GM13976 (cell line): ENCODE results near the gene LAMA5.

Source experiments
- DNase-seq: peaks from one replicate; pipeline ENCODE4 v3.0.0; 2012; ENCODE audit warnings: low spot score
- in situ Hi-C: fragments of 300-500 bp; cut with MboI; formaldehyde crosslinking; loops from one replicate; pipeline ENCODE4 v1.12.0; 2022; ENCODE audit warnings: low sequenced_read_pairs, mixed read lengths, inconsistent platforms; ENCODE audit not compliant: unreplicated experiment
- TF ChIP-seq, protein P1 (sequence below): IDR thresholded peaks from 2 replicates; pipeline ENCODE4 v1.5.1; 2012; ENCODE audit warnings: borderline replicate concordance, mild to moderate bottlenecking; ENCODE audit not compliant: insufficient read depth; ENCODE audit errors: extremely low read depth, missing control alignments, control extremely low read depth

LAMA5 gene

DNA sequence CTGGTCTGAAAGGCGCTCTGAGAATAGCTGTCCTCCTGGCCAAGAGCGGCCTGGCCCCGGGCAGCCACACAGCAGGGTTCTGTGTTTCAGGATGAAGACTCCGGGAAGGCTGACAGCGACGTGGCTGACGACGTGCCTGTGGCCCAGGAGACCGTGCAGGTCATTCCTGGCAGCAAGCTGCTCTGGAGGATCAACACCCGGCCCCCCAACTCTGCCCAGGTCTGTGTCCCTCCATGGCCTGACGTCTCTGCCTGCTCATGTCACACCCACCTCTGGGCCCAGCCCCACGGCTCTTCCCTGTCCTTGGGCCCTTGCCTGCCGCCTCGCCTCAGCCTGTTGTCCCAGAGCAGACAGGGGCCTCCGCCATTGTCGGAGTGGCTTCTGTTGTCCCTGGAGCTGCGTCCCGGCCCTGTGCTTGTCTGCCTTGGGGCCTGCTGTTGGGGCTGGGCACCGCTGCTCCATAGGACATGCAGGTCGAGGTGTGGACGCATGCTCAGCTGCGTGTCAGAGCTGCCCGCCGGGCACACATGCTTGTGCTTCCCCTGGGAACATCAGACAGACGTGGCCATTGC is 80.5 kb downstream of the LAMA5 start:
- in situ Hi-C loops, result no loop called here
- TF ChIP-seq, protein P1, sequence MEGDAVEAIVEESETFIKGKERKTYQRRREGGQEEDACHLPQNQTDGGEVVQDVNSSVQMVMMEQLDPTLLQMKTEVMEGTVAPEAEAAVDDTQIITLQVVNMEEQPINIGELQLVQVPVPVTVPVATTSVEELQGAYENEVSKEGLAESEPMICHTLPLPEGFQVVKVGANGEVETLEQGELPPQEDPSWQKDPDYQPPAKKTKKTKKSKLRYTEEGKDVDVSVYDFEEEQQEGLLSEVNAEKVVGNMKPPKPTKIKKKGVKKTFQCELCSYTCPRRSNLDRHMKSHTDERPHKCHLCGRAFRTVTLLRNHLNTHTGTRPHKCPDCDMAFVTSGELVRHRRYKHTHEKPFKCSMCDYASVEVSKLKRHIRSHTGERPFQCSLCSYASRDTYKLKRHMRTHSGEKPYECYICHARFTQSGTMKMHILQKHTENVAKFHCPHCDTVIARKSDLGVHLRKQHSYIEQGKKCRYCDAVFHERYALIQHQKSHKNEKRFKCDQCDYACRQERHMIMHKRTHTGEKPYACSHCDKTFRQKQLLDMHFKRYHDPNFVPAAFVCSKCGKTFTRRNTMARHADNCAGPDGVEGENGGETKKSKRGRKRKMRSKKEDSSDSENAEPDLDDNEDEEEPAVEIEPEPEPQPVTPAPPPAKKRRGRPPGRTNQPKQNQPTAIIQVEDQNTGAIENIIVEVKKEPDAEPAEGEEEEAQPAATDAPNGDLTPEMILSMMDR, result no peak
- DNase-seq, result no peak

DNA sequence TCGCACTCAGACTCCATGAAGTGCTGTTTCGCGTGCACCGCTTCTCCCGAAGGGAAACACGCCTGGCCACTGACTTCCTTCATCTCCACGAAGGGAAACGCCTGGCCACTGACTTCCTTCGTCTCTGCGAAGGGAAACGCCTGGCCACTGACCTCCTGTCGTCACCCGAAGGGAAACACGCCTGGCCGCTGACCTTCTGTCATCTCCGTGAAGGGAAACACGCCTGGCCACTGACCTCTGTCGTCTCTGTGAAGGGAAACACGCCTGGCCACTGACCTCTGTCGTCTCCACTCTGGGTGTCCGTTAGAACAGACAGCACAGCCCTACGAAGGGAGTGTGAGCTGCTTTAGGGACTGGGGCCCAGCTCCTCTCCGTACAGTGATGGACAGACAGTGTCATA is 81.4 kb downstream of the LAMA5 start:
- in situ Hi-C loops, result no loop called here
- TF ChIP-seq, protein P1, result no peak
- no peak for DNase-seq

DNA sequence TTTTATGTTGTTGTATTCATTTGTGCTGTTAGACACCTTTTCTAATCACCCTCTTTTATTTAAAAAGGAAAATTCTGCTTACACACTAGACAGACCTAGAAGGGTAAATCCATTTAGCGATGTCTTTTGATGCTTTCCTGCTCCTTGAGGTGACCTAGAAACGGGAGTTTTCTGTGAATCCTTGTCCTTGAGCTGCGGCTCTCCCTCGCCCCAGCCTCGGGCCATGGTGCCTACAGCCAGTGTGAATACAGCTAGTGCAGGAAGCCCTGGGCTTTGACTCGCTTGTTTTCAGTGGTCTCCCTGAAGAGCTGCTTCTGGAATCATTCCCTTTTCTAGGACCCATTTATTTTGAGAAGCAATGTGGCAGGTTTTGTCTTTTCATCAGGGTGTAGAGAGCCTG is 82.0 kb downstream of the LAMA5 start:
- no peak for DNase-seq
- TF ChIP-seq, protein P1, result no peak
- in situ Hi-C loops, result no loop called here

DNA sequence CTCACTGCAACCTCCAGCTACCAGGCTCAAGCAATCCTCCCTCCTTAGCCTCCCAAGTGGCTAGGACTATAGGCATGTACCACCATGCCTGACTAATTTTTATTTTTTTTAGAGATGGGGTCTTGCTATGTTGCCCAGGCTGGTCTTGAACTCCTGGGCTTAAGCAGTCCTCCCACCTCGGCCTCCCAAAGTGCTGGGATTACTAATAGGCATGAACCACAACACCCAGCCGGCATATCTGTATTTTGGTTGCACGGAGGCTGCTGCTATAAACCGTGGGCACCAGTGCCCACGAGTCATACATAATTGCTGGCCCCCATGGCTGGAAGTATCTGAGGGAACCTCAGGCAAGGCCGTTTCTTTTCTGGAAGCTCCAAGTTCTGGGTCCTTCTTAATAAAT is 82.7 kb downstream of the LAMA5 start:
- in situ Hi-C loops, result no loop called here
- TF ChIP-seq, protein P1, result no peak
- no peak for DNase-seq

DNA sequence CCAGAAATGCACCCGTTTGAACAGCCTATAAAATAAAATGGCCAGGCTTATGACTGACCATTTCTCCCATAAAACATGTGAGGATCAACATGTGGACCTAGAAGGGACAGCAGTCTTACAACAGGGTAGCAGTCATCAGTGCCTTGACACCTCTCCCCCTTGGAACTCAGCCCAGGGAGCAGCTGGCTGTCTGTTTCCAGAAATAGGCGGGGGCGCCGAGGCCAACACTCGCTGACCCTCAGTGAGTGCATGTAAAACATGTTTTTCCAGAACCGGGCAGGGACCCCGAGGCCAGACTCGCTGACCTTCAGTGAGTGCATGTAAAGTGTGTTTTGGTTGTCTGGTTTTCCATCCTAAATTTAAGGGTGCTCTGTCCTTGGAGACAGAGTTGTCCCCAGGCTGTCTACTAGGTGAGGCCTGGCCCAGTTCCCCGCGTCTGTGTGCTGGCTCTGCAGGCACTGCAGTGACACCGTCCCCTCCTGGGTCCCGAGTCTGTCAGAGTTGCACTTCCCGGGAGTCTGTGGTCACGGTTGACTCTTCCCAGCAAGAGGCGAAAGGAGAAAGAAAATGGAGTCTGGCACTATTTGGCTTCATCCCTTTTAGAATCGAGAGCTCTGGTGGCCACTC is 84.1 kb downstream of the LAMA5 start:
- DNase-seq, result no peak
- in situ Hi-C loops, result no loop called here
- TF ChIP-seq, protein P1, result no peak

DNA sequence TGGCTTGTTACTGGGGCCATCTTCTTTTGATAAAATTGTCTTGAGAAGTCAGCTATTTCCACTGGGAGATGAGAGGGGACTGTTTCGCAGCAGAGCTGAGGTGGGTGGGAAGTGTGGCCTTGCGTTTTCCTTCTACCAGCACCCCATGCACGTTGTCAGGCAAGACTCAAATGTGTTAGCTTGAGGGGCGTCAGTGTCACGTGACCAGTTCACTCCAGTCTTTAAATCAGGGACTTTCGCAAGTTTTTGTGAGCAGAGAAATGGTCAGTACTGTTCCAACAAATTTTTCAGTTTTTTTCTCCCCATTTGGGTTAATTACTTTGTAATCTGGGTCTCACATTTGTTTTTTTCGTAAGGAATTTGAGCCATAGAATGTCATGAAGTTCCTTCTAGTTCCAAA is 85.0 kb downstream of the LAMA5 start:
- TF ChIP-seq, protein P1, result no peak
- in situ Hi-C loops, result no loop called here
- no peak for DNase-seq
